Measurements from ENCODE around the gene DIAPH3.

- TF ChIP-seq POLR2A (IDR thresholded peaks at IDR 0.05; ENCODE audit: low read depth, low read length) (no peak), POLR2AphosphoS5 (IDR thresholded peaks at IDR 0.05; ENCODE audit: low read depth, low read length) (no peak)
Observed at GRCh38 chr13:59742467-59742866, 421.3 kb downstream of the DIAPH3 start.

All from GM12892 (cell line).